HepG2 (cell line): ENCODE data around the gene BCAS1. TPM values are rescaled to one million over a fixed set of nuclear protein-coding genes. Genes with fewer than 3 reads are reported as not detected.

Experiments
- BCL6 ChIP-seq: IDR thresholded peaks from 2 replicates; pipeline ENCODE4 v1.6.1; 2016; ENCODE audit warnings: missing genetic modification reagents, missing compliant biosample characterization
- BORCS8-MEF2B ChIP-seq: sonication (generic); formaldehyde crosslinking; IDR thresholded peaks from 2 replicates; pipeline ENCODE4 v1.8.0; 2022; ENCODE audit warnings: mild to moderate bottlenecking, missing genetic modification reagents
- CHD2 ChIP-seq: IDR thresholded peaks from 2 replicates; pipeline ENCODE4 v1.6.1; 2011; ENCODE audit warnings: low read depth, low read length, improper control_type of control experiment
- HOXA9 ChIP-seq: sonication (generic); formaldehyde crosslinking; IDR thresholded peaks from 2 replicates; pipeline ENCODE4 v1.8.1; 2022; ENCODE audit warnings: missing genetic modification reagents, mild to moderate bottlenecking, moderate library complexity, borderline replicate concordance
- NFE2L2 ChIP-seq: fragments of 150-350 bp; IDR thresholded peaks from 2 replicates; pipeline ENCODE4 v1.6.1; 2014; ENCODE audit warnings: low read length
- PITX1 ChIP-seq: sonication (generic); formaldehyde crosslinking; IDR thresholded peaks from 2 replicates; pipeline ENCODE4 v1.5.1; 2020; ENCODE audit warnings: mild to moderate bottlenecking, missing genetic modification reagents
- ZNF232 ChIP-seq: sonication (generic); formaldehyde crosslinking; IDR thresholded peaks from 2 replicates; pipeline ENCODE4 v1.4.0; 2020; ENCODE audit warnings: missing genetic modification reagents, borderline replicate concordance
- ZNF354B ChIP-seq: sonication (generic); formaldehyde crosslinking; IDR thresholded peaks from 2 replicates; pipeline ENCODE4 v1.8.0; 2022; ENCODE audit warnings: mild to moderate bottlenecking, missing genetic modification reagents
- ZNF552 ChIP-seq: sonication (generic); formaldehyde crosslinking; IDR thresholded peaks from 2 replicates; pipeline ENCODE4 v1.9.0; 2022; ENCODE audit warnings: missing genetic modification reagents, mild to moderate bottlenecking, borderline replicate concordance
- ZNF629 ChIP-seq: sonication (generic); formaldehyde crosslinking; conservative IDR thresholded peaks from 2 replicates; pipeline ENCODE4 v1.5.0; 2020; ENCODE audit warnings: missing genetic modification reagents
- polyA plus RNA-seq, 8 experiments: library from polyadenylated mRNA; depleted of rRNA in 3 of 8; stranded (reverse) in 7 of 8; unstranded in 1 of 8; fragments of >200 nt; fragmentation: Illumina TruSeq in 4 of 8; extraction: Trizol in 4 of 8; gene quantifications; 2 replicates each; pipeline versions ENCODE4 v1.2.1 to v1.2.3, GENCODE V29; 2011 to 2016; ENCODE audit warnings: low read depth in 4 of 8, missing spikeins in 1 of 8, mixed read lengths in 1 of 8; ENCODE audit not compliant: insufficient read depth in 1 of 8
- total RNA-seq, 5 experiments: library from RNA; depleted of rRNA; stranded (reverse); fragments of >200 nt; fragmentation: Illumina TruSeq; extraction: Trizol; gene quantifications; 2 replicates each; pipeline ENCODE4 v1.2.3, GENCODE V29; 2016; ENCODE audit warnings: low read depth in 1 of 5
- TF ChIP-seq, protein P1 (sequence below): sonication (generic); formaldehyde crosslinking; IDR thresholded peaks from 2 replicates; pipeline ENCODE4 v1.5.1; 2020; ENCODE audit warnings: mild to moderate bottlenecking, missing genetic modification reagents, borderline replicate concordance
- TF ChIP-seq, protein P2 (sequence below): sonication (generic); formaldehyde crosslinking; IDR thresholded peaks from 2 replicates; pipeline ENCODE4 v1.4.0; 2020; ENCODE audit warnings: missing genetic modification reagents, mild to moderate bottlenecking, borderline replicate concordance
- TF ChIP-seq, protein P3 (sequence below): sonication (generic); formaldehyde crosslinking; IDR thresholded peaks from 2 replicates; pipeline ENCODE4 v1.8.0; 2022; ENCODE audit warnings: missing genetic modification reagents, mild to moderate bottlenecking, moderate library complexity, borderline replicate concordance
- TF ChIP-seq, protein P4 (sequence below): sonication (generic); formaldehyde crosslinking; IDR thresholded peaks from 2 replicates; pipeline ENCODE4 v1.5.0; 2020; ENCODE audit warnings: missing genetic modification reagents
- TF ChIP-seq, protein P5 (sequence below): sonication (generic); formaldehyde crosslinking; IDR thresholded peaks from 2 replicates; pipeline ENCODE4 v1.5.0; 2020; ENCODE audit warnings: mild to moderate bottlenecking, missing genetic modification reagents, borderline replicate concordance

The BCAS1 gene
- total and polyA plus RNA-seq, 2 of the 13 experiments (the other 11 are each of a cell fraction or from before 2014, with no cell fraction given), result 0.55 to 0.91 TPM

DNA sequence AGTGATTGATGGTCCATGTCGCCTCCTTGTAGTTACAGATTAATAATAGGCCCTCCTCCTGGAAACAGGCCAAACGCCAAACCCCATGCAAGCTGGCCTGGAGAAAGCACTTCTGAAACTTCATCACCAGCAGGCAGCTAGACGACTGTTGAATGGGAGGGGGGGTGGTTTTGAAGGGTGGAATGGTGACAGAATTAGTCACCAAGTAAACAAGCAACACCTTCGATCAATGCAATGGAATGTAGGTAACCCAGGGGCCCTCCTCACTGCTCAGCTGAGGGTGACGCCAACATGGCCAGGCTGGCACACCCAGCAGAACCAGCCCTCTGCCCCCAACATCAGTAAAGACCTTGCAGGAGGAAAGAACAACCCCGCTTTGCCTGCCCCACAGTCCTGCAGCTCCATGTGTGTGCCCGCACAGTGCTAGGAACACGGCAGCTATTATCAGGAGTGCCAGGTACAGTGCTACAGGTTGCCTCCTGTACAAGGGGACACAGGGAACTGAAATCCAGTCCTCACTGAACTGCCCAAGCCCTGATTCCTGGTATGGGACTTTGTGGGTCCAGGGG lies 2.7 kb downstream of the BCAS1 start (continued):
- TF ChIP-seq, protein P1, sequence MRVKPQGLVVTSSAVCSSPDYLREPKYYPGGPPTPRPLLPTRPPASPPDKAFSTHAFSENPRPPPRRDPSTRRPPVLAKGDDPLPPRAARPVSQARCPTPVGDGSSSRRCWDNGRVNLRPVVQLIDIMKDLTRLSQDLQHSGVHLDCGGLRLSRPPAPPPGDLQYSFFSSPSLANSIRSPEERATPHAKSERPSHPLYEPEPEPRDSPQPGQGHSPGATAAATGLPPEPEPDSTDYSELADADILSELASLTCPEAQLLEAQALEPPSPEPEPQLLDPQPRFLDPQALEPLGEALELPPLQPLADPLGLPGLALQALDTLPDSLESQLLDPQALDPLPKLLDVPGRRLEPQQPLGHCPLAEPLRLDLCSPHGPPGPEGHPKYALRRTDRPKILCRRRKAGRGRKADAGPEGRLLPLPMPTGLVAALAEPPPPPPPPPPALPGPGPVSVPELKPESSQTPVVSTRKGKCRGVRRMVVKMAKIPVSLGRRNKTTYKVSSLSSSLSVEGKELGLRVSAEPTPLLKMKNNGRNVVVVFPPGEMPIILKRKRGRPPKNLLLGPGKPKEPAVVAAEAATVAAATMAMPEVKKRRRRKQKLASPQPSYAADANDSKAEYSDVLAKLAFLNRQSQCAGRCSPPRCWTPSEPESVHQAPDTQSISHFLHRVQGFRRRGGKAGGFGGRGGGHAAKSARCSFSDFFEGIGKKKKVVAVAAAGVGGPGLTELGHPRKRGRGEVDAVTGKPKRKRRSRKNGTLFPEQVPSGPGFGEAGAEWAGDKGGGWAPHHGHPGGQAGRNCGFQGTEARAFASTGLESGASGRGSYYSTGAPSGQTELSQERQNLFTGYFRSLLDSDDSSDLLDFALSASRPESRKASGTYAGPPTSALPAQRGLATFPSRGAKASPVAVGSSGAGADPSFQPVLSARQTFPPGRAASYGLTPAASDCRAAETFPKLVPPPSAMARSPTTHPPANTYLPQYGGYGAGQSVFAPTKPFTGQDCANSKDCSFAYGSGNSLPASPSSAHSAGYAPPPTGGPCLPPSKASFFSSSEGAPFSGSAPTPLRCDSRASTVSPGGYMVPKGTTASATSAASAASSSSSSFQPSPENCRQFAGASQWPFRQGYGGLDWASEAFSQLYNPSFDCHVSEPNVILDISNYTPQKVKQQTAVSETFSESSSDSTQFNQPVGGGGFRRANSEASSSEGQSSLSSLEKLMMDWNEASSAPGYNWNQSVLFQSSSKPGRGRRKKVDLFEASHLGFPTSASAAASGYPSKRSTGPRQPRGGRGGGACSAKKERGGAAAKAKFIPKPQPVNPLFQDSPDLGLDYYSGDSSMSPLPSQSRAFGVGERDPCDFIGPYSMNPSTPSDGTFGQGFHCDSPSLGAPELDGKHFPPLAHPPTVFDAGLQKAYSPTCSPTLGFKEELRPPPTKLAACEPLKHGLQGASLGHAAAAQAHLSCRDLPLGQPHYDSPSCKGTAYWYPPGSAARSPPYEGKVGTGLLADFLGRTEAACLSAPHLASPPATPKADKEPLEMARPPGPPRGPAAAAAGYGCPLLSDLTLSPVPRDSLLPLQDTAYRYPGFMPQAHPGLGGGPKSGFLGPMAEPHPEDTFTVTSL, result peak; percentile 82; the same call in 1 of the 2 replicates
- TF ChIP-seq BORCS8-MEF2B (CRISPR knock-in tag), result no peak; the same call in 1 of the 2 replicates
- TF ChIP-seq ZNF232 (CRISPR knock-in tag), result peak; percentile 69; the same call in 1 of the 2 replicates
- peak; percentile 83; the same call in 1 of the 2 replicates for TF ChIP-seq PITX1 (CRISPR knock-in tag)
- TF ChIP-seq, protein P2, sequence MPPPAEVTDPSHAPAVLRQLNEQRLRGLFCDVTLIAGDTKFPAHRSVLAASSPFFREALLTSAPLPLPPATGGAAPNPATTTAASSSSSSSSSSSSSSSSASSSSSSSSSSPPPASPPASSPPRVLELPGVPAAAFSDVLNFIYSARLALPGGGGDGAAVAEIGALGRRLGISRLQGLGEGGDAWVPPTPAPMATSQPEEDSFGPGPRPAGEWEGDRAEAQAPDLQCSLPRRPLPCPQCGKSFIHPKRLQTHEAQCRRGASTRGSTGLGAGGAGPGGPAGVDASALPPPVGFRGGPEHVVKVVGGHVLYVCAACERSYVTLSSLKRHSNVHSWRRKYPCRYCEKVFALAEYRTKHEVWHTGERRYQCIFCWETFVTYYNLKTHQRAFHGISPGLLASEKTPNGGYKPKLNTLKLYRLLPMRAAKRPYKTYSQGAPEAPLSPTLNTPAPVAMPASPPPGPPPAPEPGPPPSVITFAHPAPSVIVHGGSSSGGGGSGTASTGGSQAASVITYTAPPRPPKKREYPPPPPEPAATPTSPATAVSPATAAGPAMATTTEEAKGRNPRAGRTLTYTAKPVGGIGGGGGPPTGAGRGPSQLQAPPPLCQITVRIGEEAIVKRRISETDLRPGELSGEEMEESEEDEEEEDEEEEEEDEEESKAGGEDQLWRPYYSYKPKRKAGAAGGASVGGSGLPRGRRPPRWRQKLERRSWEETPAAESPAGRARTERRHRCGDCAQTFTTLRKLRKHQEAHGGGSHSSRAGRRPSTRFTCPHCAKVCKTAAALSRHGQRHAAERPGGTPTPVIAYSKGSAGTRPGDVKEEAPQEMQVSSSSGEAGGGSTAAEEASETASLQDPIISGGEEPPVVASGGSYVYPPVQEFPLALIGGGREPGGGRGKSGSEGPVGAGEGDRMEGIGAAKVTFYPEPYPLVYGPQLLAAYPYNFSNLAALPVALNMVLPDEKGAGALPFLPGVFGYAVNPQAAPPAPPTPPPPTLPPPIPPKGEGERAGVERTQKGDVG (CRISPR knock-in tag), result peak; percentile 56; the same call in 1 of the 2 replicates
- no peak; the same call in 1 of the 2 replicates for TF ChIP-seq HOXA9
- peak; percentile 62 for TF ChIP-seq BCL6 (CRISPR knock-in tag)
- no peak for TF ChIP-seq ZNF552 (CRISPR knock-in tag)
- no peak for TF ChIP-seq ZNF354B
- TF ChIP-seq, protein P3, sequence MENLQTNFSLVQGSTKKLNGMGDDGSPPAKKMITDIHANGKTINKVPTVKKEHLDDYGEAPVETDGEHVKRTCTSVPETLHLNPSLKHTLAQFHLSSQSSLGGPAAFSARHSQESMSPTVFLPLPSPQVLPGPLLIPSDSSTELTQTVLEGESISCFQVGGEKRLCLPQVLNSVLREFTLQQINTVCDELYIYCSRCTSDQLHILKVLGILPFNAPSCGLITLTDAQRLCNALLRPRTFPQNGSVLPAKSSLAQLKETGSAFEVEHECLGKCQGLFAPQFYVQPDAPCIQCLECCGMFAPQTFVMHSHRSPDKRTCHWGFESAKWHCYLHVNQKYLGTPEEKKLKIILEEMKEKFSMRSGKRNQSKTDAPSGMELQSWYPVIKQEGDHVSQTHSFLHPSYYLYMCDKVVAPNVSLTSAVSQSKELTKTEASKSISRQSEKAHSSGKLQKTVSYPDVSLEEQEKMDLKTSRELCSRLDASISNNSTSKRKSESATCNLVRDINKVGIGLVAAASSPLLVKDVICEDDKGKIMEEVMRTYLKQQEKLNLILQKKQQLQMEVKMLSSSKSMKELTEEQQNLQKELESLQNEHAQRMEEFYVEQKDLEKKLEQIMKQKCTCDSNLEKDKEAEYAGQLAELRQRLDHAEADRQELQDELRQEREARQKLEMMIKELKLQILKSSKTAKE (CRISPR knock-in tag), result peak; percentile 80
- TF ChIP-seq NFE2L2, result no peak
- TF ChIP-seq, protein P4, sequence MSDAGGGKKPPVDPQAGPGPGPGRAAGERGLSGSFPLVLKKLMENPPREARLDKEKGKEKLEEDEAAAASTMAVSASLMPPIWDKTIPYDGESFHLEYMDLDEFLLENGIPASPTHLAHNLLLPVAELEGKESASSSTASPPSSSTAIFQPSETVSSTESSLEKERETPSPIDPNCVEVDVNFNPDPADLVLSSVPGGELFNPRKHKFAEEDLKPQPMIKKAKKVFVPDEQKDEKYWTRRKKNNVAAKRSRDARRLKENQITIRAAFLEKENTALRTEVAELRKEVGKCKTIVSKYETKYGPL, result no peak
- TF ChIP-seq, protein P5, sequence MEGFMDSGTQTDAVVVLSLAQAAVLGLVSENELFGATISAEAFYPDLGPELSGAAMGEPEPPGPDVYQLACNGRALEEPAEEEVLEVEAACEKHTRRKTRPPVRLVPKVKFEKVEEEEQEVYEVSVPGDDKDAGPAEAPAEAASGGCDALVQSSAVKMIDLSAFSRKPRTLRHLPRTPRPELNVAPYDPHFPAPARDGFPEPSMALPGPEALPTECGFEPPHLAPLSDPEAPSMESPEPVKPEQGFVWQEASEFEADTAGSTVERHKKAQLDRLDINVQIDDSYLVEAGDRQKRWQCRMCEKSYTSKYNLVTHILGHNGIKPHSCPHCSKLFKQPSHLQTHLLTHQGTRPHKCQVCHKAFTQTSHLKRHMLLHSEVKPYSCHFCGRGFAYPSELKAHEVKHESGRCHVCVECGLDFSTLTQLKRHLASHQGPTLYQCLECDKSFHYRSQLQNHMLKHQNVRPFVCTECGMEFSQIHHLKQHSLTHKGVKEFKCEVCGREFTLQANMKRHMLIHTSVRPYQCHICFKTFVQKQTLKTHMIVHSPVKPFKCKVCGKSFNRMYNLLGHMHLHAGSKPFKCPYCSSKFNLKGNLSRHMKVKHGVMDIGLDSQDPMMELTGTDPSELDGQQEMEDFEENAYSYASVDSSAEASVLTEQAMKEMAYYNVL (CRISPR knock-in tag), result no peak
- peak; percentile 50; the same call in 1 of the 2 replicates for TF ChIP-seq ZNF629 (CRISPR knock-in tag)
- TF ChIP-seq CHD2, result no peak
